Endothelial cell of umbilical vein (primary cell): ENCODE measurements around the gene CCDC187. TPM values are rescaled to one million over a fixed set of nuclear protein-coding genes. Genes with fewer than 3 reads are reported as not detected.
A peak's percentile ranks its signal among the peaks of the same experiment; 100 is the strongest.

ENCODE experiments used
- BruUV-seq: library from RNA; stranded (reverse); fragments of 400-500 nt; replicated peaks from 2 replicates; lab custom pipeline; 2021; lab: Mats Ljungman, UMichigan
- CTCF ChIA-PET: fragments of 300-600, 350-600 bp; sonication (Branson Sonifier 250); formaldehyde crosslinking; loops from one replicate; lab custom pipeline; 2021; ENCODE audit warnings: antibody characterized with exemption, inconsistent platforms; lab: Charles Lee
- POLR2A ChIA-PET: fragments of 300-600, 350-600 bp; sonication (Branson Sonifier 250); formaldehyde crosslinking; loops from one replicate; lab custom pipeline; 2021; ENCODE audit warnings: antibody characterized with exemption, inconsistent platforms; lab: Charles Lee
- DNase-seq: peaks from one replicate; pipeline ENCODE4 v3.0.0-alpha.2; 2011; ENCODE audit warnings: low read depth, low spot score
- FAIRE-seq: peaks from 2 replicates; lab custom pipeline; 2011; peaks lifted over from hg19 to GRCh38; lab: Jason Lieb, UNC
- H2AFZ ChIP-seq: 2 replicates; pipeline ENCODE4 v1.6.0; 2012; ENCODE audit warnings: low read depth, low read length, control low read depth, inconsistent platforms
- H3K27ac ChIP-seq: 2 replicates; pipeline ENCODE4 v1.5.1; 2011; ENCODE audit warnings: low read depth, mild to moderate bottlenecking, control low read depth, low read length, moderate library complexity; ENCODE audit not compliant: insufficient read depth
- H3K27me3 ChIP-seq, 2 experiments: 2 replicates each; pipeline versions ENCODE4 v1.6.0 to v1.6.1; 2011; ENCODE audit warnings: low read length in 2 of 2, mixed read lengths in 1 of 2; ENCODE audit not compliant: control insufficient read depth in 2 of 2, insufficient read depth in 2 of 2
- H3K36me3 ChIP-seq, 2 experiments: 2 replicates in 1 of 2; 3 replicates in 1 of 2; pipeline ENCODE4 v1.5.1; 2011; ENCODE audit warnings: low read length in 2 of 2, mild to moderate bottlenecking in 1 of 2, moderate library complexity in 1 of 2; ENCODE audit not compliant: control insufficient read depth in 2 of 2, insufficient read depth in 2 of 2; ENCODE audit errors: extremely low read depth in 1 of 2
- H3K4me1 ChIP-seq: 3 replicates; pipeline ENCODE4 v1.5.1; 2011; ENCODE audit warnings: mild to moderate bottlenecking, low read length; ENCODE audit not compliant: control insufficient read depth, insufficient read depth; ENCODE audit errors: extremely low read depth
- H3K4me2 ChIP-seq: 2 replicates; pipeline ENCODE4 v1.6.1; 2011; ENCODE audit warnings: low read length, control low read depth, mixed read lengths; ENCODE audit not compliant: insufficient read depth
- H3K4me3 ChIP-seq, 3 experiments: fragments of 200-600 bp in 1 of 3; sonication (generic), shearing (Covaris generic) in 1 of 3; replicated peaks in 1 of 3; 2 replicates each; pipeline ENCODE4 v1.5.1; 2011 to 2016; ENCODE audit warnings: control low read depth in 3 of 3, low read length in 3 of 3, mild to moderate bottlenecking in 2 of 3, inconsistent platforms in 1 of 3, low read depth in 1 of 3, moderate library complexity in 1 of 3; ENCODE audit not compliant: insufficient read depth in 1 of 3
- H3K79me2 ChIP-seq: 2 replicates; pipeline ENCODE4 v1.6.0; 2012; ENCODE audit warnings: low read length, inconsistent platforms; ENCODE audit not compliant: control insufficient read depth, insufficient read depth
- H3K9ac ChIP-seq: replicated peaks from 2 replicates; pipeline ENCODE3; 2011; ENCODE audit warnings: low read length, control low read depth; ENCODE audit not compliant: insufficient read depth; ENCODE audit errors: extremely low read depth
- H3K9me1 ChIP-seq: replicated peaks from 3 replicates; pipeline ENCODE4 v1.6.0; 2011; ENCODE audit warnings: mild to moderate bottlenecking, low read length; ENCODE audit not compliant: control insufficient read depth, insufficient read depth; ENCODE audit errors: extremely low read depth
- H3K9me3 ChIP-seq: replicated peaks from 2 replicates; pipeline ENCODE4 v1.5.1; 2012; ENCODE audit warnings: low read length, inconsistent platforms; ENCODE audit not compliant: control insufficient read depth, insufficient read depth
- H4K20me1 ChIP-seq: replicated peaks from 2 replicates; pipeline ENCODE3; 2011; ENCODE audit warnings: mild to moderate bottlenecking, low read length; ENCODE audit not compliant: control insufficient read depth, insufficient read depth; ENCODE audit errors: extremely low read depth
- EZH2 ChIP-seq: IDR thresholded peaks from 2 replicates; pipeline ENCODE4 v1.6.1; 2012; ENCODE audit warnings: borderline replicate concordance, low read depth, mild to moderate bottlenecking, moderate library complexity, low read length, inconsistent platforms; ENCODE audit not compliant: severe bottlenecking
- FOS ChIP-seq: IDR thresholded peaks from 2 replicates; pipeline ENCODE4 v1.6.1; 2011; ENCODE audit warnings: mild to moderate bottlenecking, low read length, moderate library complexity, borderline replicate concordance; ENCODE audit not compliant: insufficient read depth
- GATA2 ChIP-seq: IDR thresholded peaks from 2 replicates; pipeline ENCODE4 v1.7.0; 2011; ENCODE audit warnings: low read depth, mild to moderate bottlenecking, moderate library complexity, mixed read lengths, low read length; ENCODE audit not compliant: insufficient read length, insufficient read depth
- JUN ChIP-seq: IDR thresholded peaks from 2 replicates; pipeline ENCODE4 v1.6.1; 2011; ENCODE audit warnings: borderline replicate concordance, low read depth; ENCODE audit not compliant: insufficient read length, insufficient read depth
- MYC ChIP-seq: IDR thresholded peaks from one replicate; pipeline ENCODE4 v1.6.1; 2011; ENCODE audit warnings: mild to moderate bottlenecking, low read depth, low read length
- POLR2A ChIP-seq: IDR thresholded peaks from 2 replicates; pipeline ENCODE4 v1.6.1; 2012; ENCODE audit warnings: low read depth, mild to moderate bottlenecking, control low read depth, low read length
- POLR2AphosphoS5 ChIP-seq: IDR thresholded peaks from 2 replicates; pipeline ENCODE4 v1.6.1; 2012; ENCODE audit warnings: low read depth, mild to moderate bottlenecking, control low read depth, low read length, moderate library complexity; ENCODE audit not compliant: insufficient read depth
- dilution Hi-C: fragments of 300-500 bp; cut with MboI; formaldehyde crosslinking; loops from one replicate; pipeline ENCODE4 v1.15.0; 2019; ENCODE audit warnings: low sequenced_read_pairs; ENCODE audit not compliant: extremely low pct_ligation_motif_present
- intact Hi-C: fragments of 100-400 bp; cut with micrococcal nuclease; formaldehyde crosslinking; loops from one replicate; pipeline ENCODE4 v1.10.0; 2022
- polyA plus RNA-seq, 4 experiments: library from polyadenylated mRNA; depleted of rRNA in 3 of 4; stranded (reverse) in 3 of 4; unstranded in 1 of 4; fragments of >200 nt; gene quantifications; 2 replicates each; pipeline versions ENCODE4 v1.2.1 to v1.2.3, GENCODE V29; 2011 to 2012; ENCODE audit warnings: missing spikeins in 1 of 4
- total RNA-seq: library from RNA; stranded (reverse); gene quantifications from 2 replicates; pipeline ENCODE4 v1.2.3, GENCODE V29; 2021
- TF ChIP-seq, protein P1 (sequence below): IDR thresholded peaks from 2 replicates; pipeline ENCODE4 v1.6.1; 2011; ENCODE audit not compliant: insufficient read depth, insufficient read length
- TF ChIP-seq, protein P2 (sequence below), 2 donors: IDR thresholded peaks; 1 replicate in 1 of 2; 2 replicates in 1 of 2; pipeline ENCODE4 v1.5.1; 2011; ENCODE audit warnings: low read length in 2 of 2, mild to moderate bottlenecking in 2 of 2, moderate library complexity in 2 of 2, control low read depth in 1 of 2, inconsistent platforms in 1 of 2, low read depth in 1 of 2; ENCODE audit not compliant: insufficient read depth in 1 of 2; ENCODE audit errors: extremely low read depth in 1 of 2

Gene CCDC187
- total and polyA plus RNA-seq, 2 donors (not counting 3 experiments of a cell fraction or from before 2014, with no cell fraction given): not detected

DNA sequence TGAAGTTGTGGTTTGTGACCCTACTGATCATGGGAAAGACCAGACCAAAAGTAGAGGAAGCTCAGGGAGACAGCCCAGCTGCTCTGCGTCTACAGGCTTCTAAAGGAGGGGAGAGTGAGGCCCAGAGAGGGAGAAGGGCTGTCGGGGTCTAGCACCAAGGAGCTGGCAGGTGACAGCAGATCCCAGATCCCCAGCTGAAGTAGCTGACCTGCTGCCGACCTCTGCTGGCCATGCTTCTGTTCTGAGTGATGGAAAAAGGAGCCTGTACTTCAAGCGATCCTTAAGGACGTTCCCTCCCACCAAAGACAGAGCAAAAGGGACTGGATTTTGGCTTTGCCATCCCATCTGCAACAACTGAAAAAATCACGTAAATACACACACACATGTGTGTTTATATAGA, 35.6 kb downstream of the CCDC187 start:
- FAIRE-seq (peak; percentile 12), DNase-seq (no peak)
- Histone ChIP-seq H3K4me3 (no peak overlapping the region), H3K9me1 (no peaks in the 10 kb centered on the region), H2AFZ (no peak overlapping the region), H3K27ac (no peak overlapping the region), H3K9me3 (no peaks in the 10 kb centered on the region), H3K79me2 (no peaks in the 10 kb centered on the region), H3K4me2 (no peak overlapping the region), H3K36me3 (no peaks in the 10 kb centered on the region), H3K27me3 (peaks cover 0 to 4% of the 10 kb centered on the region in 2 experiments), H4K20me1 (no peaks in the 10 kb centered on the region), H3K4me1 (no peaks in the 10 kb centered on the region), H3K9ac (no peak overlapping the region)
- TF ChIP-seq MYC: no peak
- TF ChIP-seq, protein P1, sequence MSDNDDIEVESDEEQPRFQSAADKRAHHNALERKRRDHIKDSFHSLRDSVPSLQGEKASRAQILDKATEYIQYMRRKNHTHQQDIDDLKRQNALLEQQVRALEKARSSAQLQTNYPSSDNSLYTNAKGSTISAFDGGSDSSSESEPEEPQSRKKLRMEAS: no peak
- no peak for TF ChIP-seq GATA2
- no peak for TF ChIP-seq EZH2
- no peak for TF ChIP-seq POLR2AphosphoS5
- no peak for TF ChIP-seq JUN
- no peak for TF ChIP-seq POLR2A
- TF ChIP-seq, protein P2, sequence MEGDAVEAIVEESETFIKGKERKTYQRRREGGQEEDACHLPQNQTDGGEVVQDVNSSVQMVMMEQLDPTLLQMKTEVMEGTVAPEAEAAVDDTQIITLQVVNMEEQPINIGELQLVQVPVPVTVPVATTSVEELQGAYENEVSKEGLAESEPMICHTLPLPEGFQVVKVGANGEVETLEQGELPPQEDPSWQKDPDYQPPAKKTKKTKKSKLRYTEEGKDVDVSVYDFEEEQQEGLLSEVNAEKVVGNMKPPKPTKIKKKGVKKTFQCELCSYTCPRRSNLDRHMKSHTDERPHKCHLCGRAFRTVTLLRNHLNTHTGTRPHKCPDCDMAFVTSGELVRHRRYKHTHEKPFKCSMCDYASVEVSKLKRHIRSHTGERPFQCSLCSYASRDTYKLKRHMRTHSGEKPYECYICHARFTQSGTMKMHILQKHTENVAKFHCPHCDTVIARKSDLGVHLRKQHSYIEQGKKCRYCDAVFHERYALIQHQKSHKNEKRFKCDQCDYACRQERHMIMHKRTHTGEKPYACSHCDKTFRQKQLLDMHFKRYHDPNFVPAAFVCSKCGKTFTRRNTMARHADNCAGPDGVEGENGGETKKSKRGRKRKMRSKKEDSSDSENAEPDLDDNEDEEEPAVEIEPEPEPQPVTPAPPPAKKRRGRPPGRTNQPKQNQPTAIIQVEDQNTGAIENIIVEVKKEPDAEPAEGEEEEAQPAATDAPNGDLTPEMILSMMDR (IDR thresholded peaks at IDR 0.05; ENCODE audit: extremely low read depth in 1 of 2, insufficient read depth in 1 of 2, low read depth in 1 of 2, low read length in 2 of 2): no peak
- no peak for TF ChIP-seq FOS
- ChIA-PET CTCF (interaction anchor here (1.0 to 2.5 kb wide), 2 partner anchors 93 to 135 kb away, joined by 3 to 14 read pairs; no protein-coding TSS in a partner anchor), POLR2A (no interaction called here)
- no TSS peak for BruUV-seq
- intact Hi-C loops: no loop called here
- dilution Hi-C loops: no loop called here
